Measurements from ENCODE around the gene VTI1A. TPM values are rescaled to one million over a fixed set of nuclear protein-coding genes. Genes with fewer than 3 reads are reported as not detected.

VTI1A gene
- polyA plus RNA-seq, 1 of the 3 experiments (the other 2 are of a cell fraction): 8.3 TPM

- no peak overlapping the region for H2AFZ ChIP-seq (ENCODE audit: low read depth)
- H3K4me3 ChIP-seq (ENCODE audit: low read depth in 2 of 2, low read length in 1 of 2): no peak overlapping the region
- WGBS (ENCODE audit: low lambda C conversion rate): 61% methylated on average over 7 of the region's 7 CpGs
- no peaks in the 10 kb centered on the region for H3K27me3 ChIP-seq (ENCODE audit: insufficient read depth)
- peaks cover 0 to 7% of the 10 kb centered on the region in 2 experiments for H3K36me3 ChIP-seq (replicated peaks in 1 of 2; ENCODE audit: control insufficient read depth in 1 of 2, insufficient read depth in 2 of 2, low read length in 1 of 2)
- TF ChIP-seq MXI1 (IDR thresholded peaks at IDR 0.05; ENCODE audit: low read depth, low read length) (peak; percentile 52), EP300 (IDR thresholded peaks at IDR 0.05; ENCODE audit: borderline replicate concordance in 1 of 2, low read depth in 1 of 2, low read length in 1 of 2) (peak in 1 of 2 experiments; percentile 39; a peak in 1 of 4 replicates)
- TF ChIP-seq, protein P1, sequence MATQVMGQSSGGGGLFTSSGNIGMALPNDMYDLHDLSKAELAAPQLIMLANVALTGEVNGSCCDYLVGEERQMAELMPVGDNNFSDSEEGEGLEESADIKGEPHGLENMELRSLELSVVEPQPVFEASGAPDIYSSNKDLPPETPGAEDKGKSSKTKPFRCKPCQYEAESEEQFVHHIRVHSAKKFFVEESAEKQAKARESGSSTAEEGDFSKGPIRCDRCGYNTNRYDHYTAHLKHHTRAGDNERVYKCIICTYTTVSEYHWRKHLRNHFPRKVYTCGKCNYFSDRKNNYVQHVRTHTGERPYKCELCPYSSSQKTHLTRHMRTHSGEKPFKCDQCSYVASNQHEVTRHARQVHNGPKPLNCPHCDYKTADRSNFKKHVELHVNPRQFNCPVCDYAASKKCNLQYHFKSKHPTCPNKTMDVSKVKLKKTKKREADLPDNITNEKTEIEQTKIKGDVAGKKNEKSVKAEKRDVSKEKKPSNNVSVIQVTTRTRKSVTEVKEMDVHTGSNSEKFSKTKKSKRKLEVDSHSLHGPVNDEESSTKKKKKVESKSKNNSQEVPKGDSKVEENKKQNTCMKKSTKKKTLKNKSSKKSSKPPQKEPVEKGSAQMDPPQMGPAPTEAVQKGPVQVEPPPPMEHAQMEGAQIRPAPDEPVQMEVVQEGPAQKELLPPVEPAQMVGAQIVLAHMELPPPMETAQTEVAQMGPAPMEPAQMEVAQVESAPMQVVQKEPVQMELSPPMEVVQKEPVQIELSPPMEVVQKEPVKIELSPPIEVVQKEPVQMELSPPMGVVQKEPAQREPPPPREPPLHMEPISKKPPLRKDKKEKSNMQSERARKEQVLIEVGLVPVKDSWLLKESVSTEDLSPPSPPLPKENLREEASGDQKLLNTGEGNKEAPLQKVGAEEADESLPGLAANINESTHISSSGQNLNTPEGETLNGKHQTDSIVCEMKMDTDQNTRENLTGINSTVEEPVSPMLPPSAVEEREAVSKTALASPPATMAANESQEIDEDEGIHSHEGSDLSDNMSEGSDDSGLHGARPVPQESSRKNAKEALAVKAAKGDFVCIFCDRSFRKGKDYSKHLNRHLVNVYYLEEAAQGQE (IDR thresholded peaks at IDR 0.05; ENCODE audit: low read depth, low read length): no peak
- CTCF ChIA-PET: no interaction called here
- no peaks in the 10 kb centered on the region for H4K20me1 ChIP-seq (ENCODE audit: insufficient read depth)
- no peak overlapping the region for H3K4me2 ChIP-seq
- H3K27ac ChIP-seq (ENCODE audit: low read depth in 2 of 2, low read length in 1 of 2): no peak overlapping the region; a peak in 1 of 4 replicates
- no peaks in the 10 kb centered on the region for H3K9me2 ChIP-seq
- POLR2A ChIA-PET: no interaction called here
- peaks cover 8% of the 10 kb centered on the region; the same call in 1 of the 2 replicates for H3K9me3 ChIP-seq
- peak; percentile 59 for DNase-seq
- H3F3A ChIP-seq (replicated peaks; ENCODE audit: insufficient read depth): no peaks in the 10 kb centered on the region
- no peak overlapping the region for H3K9ac ChIP-seq
- peaks cover 0 to 4% of the 10 kb centered on the region in 2 experiments; a peak in 1 of 4 replicates for H3K4me1 ChIP-seq (ENCODE audit: control insufficient read depth in 1 of 2, insufficient read depth in 2 of 2, low read depth in 1 of 2, low read length in 1 of 2)
- no peaks in the 10 kb centered on the region for H3K79me2 ChIP-seq (ENCODE audit: insufficient read depth)
Measured at GRCh38 chr10:112613620-112614019, 166.6 kb downstream of the VTI1A start.

- WGBS (ENCODE audit: low lambda C conversion rate): 90% methylated on average over 6 of the region's 6 CpGs
- CTCF ChIA-PET: interaction anchor here (1.0 kb wide), 1 partner anchor 12 kb away, joined by 3 read pairs; no protein-coding TSS in a partner anchor
- H3K9me3 ChIP-seq: peaks cover 8% of the 10 kb centered on the region; the same call in 1 of the 2 replicates
- TF ChIP-seq GABPA (IDR thresholded peaks at IDR 0.05; ENCODE audit: low read depth) (no peak), RXRA (IDR thresholded peaks at IDR 0.05; ENCODE audit: borderline replicate concordance, low read depth) (no peak), FOSL2 (IDR thresholded peaks at IDR 0.05; ENCODE audit: borderline replicate concordance, low read depth) (no peak), TAF1 (IDR thresholded peaks at IDR 0.05; ENCODE audit: borderline replicate concordance, low read depth, low read length) (no peak), RFX5 (IDR thresholded peaks at IDR 0.05; ENCODE audit: low read length) (no peak), MXI1 (IDR thresholded peaks at IDR 0.05; ENCODE audit: low read depth, low read length) (no peak), USF2 (IDR thresholded peaks at IDR 0.05; ENCODE audit: borderline replicate concordance, low read depth, low read length) (no peak), NRF1 (IDR thresholded peaks at IDR 0.05; ENCODE audit: low read depth, low read length) (no peak), ELF1 (IDR thresholded peaks at IDR 0.05) (no peak), PBX3 (IDR thresholded peaks at IDR 0.05) (no peak), RCOR1 (IDR thresholded peaks at IDR 0.05; ENCODE audit: low read length) (no peak), FOXJ3 (CRISPR knock-in tag; IDR thresholded peaks at IDR 0.05) (no peak), TCF12 (IDR thresholded peaks at IDR 0.05) (no peak)
- TF ChIP-seq, protein P1 (IDR thresholded peaks at IDR 0.05; ENCODE audit: low read depth, low read length): no peak
- TF ChIP-seq, protein P2, sequence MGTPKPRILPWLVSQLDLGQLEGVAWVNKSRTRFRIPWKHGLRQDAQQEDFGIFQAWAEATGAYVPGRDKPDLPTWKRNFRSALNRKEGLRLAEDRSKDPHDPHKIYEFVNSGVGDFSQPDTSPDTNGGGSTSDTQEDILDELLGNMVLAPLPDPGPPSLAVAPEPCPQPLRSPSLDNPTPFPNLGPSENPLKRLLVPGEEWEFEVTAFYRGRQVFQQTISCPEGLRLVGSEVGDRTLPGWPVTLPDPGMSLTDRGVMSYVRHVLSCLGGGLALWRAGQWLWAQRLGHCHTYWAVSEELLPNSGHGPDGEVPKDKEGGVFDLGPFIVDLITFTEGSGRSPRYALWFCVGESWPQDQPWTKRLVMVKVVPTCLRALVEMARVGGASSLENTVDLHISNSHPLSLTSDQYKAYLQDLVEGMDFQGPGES (IDR thresholded peaks at IDR 0.05; ENCODE audit: low read depth, low read length): no peak
Measured at GRCh38 chr10:112614072-112614471, 167.1 kb downstream of the VTI1A start.

More at GRCh38 chr10:112614072-112614471, 167.1 kb downstream of the VTI1A start:
- Histone ChIP-seq H2AFZ (ENCODE audit: low read depth) (no peak overlapping the region), H3K36me3 (replicated peaks in 1 of 2; ENCODE audit: control insufficient read depth in 1 of 2, insufficient read depth in 2 of 2, low read length in 1 of 2) (peaks cover 0 to 7% of the 10 kb centered on the region in 2 experiments), H3K79me2 (ENCODE audit: insufficient read depth) (no peaks in the 10 kb centered on the region), H3K4me3 (ENCODE audit: low read depth in 2 of 2, low read length in 1 of 2) (no peak overlapping the region), H3K27me3 (ENCODE audit: insufficient read depth) (no peaks in the 10 kb centered on the region), H3K4me1 (ENCODE audit: control insufficient read depth in 1 of 2, insufficient read depth in 2 of 2, low read depth in 1 of 2, low read length in 1 of 2) (peaks cover 0 to 4% of the 10 kb centered on the region in 2 experiments; a peak in 1 of 4 replicates), H3F3A (replicated peaks; ENCODE audit: insufficient read depth) (no peaks in the 10 kb centered on the region), H3K4me2 (no peak overlapping the region), H3K9ac (no peak overlapping the region), H3K27ac (ENCODE audit: low read depth in 2 of 2, low read length in 1 of 2) (peak overlapping the region in 1 of 2 experiments; percentile 16; a peak in 1 of 4 replicates), H4K20me1 (ENCODE audit: insufficient read depth) (no peaks in the 10 kb centered on the region), H3K9me2 (no peaks in the 10 kb centered on the region)
- no peak for DNase-seq
- POLR2A ChIA-PET: no interaction called here
